ENCODE measurements around the gene TAF6L.
"Not testable (repeated sequence)": the region's sequence is repeated elsewhere in the genome, so short reads cannot be mapped to it uniquely, and the experiment has no call there.

The TAF6L gene

DNA sequence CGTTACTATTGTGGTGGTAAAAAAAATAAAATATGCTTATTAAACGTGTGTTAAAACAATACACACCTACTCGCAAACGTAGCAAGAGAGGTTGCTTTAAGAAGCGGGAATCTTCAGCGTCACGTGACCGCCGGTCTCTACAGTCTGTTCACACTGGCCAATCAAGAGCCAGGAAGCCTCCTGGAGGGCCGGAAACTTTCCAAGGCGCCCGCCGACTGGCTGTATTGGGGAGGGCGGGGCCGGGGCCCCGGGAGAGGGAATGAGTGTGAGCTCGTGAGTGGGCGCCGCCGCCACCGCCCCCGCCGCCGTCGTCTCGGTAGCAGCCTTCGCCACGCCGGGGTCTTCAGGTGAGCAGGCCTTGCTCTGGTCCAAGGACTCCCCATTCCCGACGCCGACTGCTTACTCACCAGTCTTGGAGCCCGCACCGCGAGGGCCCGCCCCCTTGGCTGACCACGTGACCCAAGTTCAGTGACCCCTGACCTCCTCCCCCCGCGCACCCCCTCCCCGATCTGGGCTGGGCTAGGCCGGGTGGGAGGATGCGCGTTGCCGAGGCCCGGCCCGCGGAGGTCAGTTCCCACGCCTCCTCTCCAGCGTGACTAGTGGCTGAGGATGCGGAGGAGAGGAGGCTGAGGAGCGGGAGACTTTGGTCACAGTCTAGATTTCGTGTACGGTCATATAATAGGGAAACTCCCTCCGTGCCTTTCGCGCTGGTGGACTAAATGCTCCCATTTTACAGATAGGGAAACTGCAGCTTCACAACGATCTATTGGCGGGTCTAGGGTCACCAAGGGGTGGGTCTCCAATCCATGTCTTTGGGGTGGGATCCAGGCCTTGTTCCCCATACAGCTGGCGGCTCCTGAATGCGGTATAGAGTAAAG is at the start of gene TAF6L:
Gene TAF6L, plus strand, starts transcription at position 253 of the 878 bp plus-strand sequence. CDS start 4,388 bp downstream, outside the sequence.
- Mint-ChIP-seq H3K27me3 (no peaks in the 10 kb centered on the region), H3K27ac (peak within 1 kb of the TSS; percentile 96), H3K4me1 (ENCODE audit: low read depth) (peaks cover 45% of the 10 kb centered on the region), H3K36me3 (ENCODE audit: low read depth) (peaks cover 61% of the 10 kb centered on the region), H3K9me3 (no peaks in the 10 kb centered on the region), H3K4me3 (peak within 1 kb of the TSS; percentile 85)
- intact Hi-C loops (cut with micrococcal nuclease) = loop anchor here (1.0 to 5.0 kb wide), 3 partner anchors 10 to 44 kb away; partner anchors contain the start of genes HNRNPUL2, POLR2G and TTC9C

- H3K4me1 Mint-ChIP-seq (ENCODE audit: low read depth) = peaks cover 39% of the 10 kb centered on the region
- H3K4me3 Mint-ChIP-seq = no peak overlapping the region
- H3K36me3 Mint-ChIP-seq (ENCODE audit: low read depth) = peaks cover 96% of the 10 kb centered on the region
- H3K9me3 Mint-ChIP-seq = no peaks in the 10 kb centered on the region
- no peaks in the 10 kb centered on the region for H3K27me3 Mint-ChIP-seq
- H3K27ac Mint-ChIP-seq = no peak overlapping the region
- intact Hi-C loops (cut with micrococcal nuclease) = no loop called here
Observed at GRCh38 chr11:62721994-62722393, 49.2 kb upstream of the TAF6L start.

DNA sequence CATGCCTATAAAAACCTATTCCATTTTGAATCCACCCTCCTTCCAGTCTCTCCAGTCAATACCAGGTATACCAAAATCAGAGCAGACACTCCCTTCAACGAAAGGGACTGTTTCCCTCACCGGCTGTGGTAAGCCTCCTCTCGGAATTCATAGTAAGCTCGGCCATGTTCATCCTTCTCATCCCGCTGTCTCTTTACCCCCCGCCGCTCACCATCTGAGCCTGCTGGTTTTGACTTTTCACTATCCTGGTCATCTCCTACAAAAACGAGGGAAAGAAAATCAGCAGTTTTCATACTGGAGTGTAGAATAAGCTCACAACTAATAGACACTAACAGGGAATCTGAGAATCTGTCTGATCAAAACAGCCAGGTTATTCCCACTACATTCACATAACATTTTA is 47.0 kb upstream of the TAF6L start:
- Mint-ChIP-seq H3K27ac (peak overlapping the region; percentile 64), H3K4me1 (ENCODE audit: low read depth) (peaks cover 33% of the 10 kb centered on the region), H3K27me3 (no peaks in the 10 kb centered on the region), H3K9me3 (no peaks in the 10 kb centered on the region), H3K36me3 (ENCODE audit: low read depth) (peaks cover 94% of the 10 kb centered on the region), H3K4me3 (peak overlapping the region; percentile 95)
- intact Hi-C loops (cut with micrococcal nuclease) = no loop called here

- intact Hi-C loops (cut with micrococcal nuclease) = loop anchor here (5.0 kb wide), 2 partner anchors 47 to 137 kb away; partner anchors contain the start of gene TAF6L
- Mint-ChIP-seq H3K4me1 (ENCODE audit: low read depth) (peaks cover 37% of the 10 kb centered on the region), H3K36me3 (ENCODE audit: low read depth) (peaks cover 89% of the 10 kb centered on the region), H3K27ac (peak overlapping the region; percentile 97), H3K9me3 (no peaks in the 10 kb centered on the region), H3K4me3 (peak overlapping the region; percentile 95), H3K27me3 (no peaks in the 10 kb centered on the region)
Observed at GRCh38 chr11:62725646-62726045, 45.5 kb upstream of the TAF6L start.

- no peaks in the 10 kb centered on the region for H3K27me3 Mint-ChIP-seq
- H3K36me3 Mint-ChIP-seq (ENCODE audit: low read depth) = peaks cover 89% of the 10 kb centered on the region
- H3K27ac Mint-ChIP-seq = peak overlapping the region; percentile 97
- H3K9me3 Mint-ChIP-seq = no peaks in the 10 kb centered on the region
- intact Hi-C loops (cut with micrococcal nuclease) = loop anchor here (5.0 kb wide), 2 partner anchors 46 to 136 kb away; partner anchors contain the start of gene TAF6L
- peak overlapping the region; percentile 95 for H3K4me3 Mint-ChIP-seq
- H3K4me1 Mint-ChIP-seq (ENCODE audit: low read depth) = peaks cover 42% of the 10 kb centered on the region
Observed at GRCh38 chr11:62726156-62726914, 44.9 kb upstream of the TAF6L start.

GRCh38 chr11:62726915-62727164 is 44.4 kb upstream of the TAF6L start:
- Mint-ChIP-seq H3K27me3 (no peaks in the 10 kb centered on the region), H3K36me3 (ENCODE audit: low read depth) (peaks cover 89% of the 10 kb centered on the region), H3K4me1 (ENCODE audit: low read depth) (peaks cover 46% of the 10 kb centered on the region), H3K9me3 (no peaks in the 10 kb centered on the region), H3K4me3 (peak overlapping the region; percentile 95), H3K27ac (peak overlapping the region; percentile 97)
- intact Hi-C loops (cut with micrococcal nuclease) = loop anchor here (1.0 to 5.0 kb wide), 3 partner anchors 18 to 135 kb away; partner anchors contain the start of gene TAF6L

DNA sequence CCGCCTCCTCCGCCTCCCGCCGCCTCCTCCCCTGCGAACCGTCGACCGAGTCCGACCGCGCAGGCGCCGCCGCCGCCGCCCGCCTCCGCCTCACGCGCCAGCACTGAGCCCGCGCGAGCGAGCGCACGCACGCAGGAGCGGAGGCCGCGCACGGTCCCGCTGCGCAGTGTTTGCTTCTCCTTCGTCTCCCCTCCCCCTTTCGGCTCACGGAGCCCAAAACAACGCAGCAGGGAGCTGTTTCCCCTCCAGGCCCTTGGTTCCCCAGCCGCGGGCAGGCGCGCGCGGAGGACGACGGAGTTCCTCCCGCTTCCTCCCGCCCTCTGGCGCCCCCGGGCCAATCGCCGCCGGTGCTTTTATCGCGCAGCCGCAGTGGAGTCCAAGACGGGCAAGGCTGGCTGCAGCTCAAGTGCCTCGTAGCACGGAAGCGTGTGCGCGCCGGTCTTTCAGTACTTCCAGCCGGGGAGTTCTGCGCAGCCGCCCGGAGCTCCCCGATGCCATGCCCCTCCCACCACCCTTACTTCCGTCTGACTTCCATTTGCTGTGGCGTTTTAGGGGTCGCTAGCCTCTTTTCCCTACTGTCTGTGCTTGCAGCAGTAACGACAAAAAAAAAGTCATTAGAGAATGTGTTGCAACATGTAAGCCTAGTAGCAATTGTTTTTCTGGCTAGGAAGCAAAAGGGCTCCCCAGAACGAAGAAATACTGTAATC is 43.9 kb upstream of the TAF6L start, which contains the start of gene HNRNPUL2:
Gene HNRNPUL2, minus strand, starts transcription at position 293 of the 707 bp plus-strand sequence. CDS start 301 bp downstream, outside the sequence.
- H3K4me3 Mint-ChIP-seq = peak within 1 kb of the TSS; percentile 95
- H3K36me3 Mint-ChIP-seq (ENCODE audit: low read depth) = peaks cover 85% of the 10 kb centered on the region
- peaks cover 46% of the 10 kb centered on the region for H3K4me1 Mint-ChIP-seq (ENCODE audit: low read depth)
- no peaks in the 10 kb centered on the region for H3K9me3 Mint-ChIP-seq
- H3K27me3 Mint-ChIP-seq = no peaks in the 10 kb centered on the region
- peak within 1 kb of the TSS; percentile 97 for H3K27ac Mint-ChIP-seq
- intact Hi-C loops (cut with micrococcal nuclease) = loop anchor here (1.0 to 5.0 kb wide), 3 partner anchors 18 to 135 kb away; partner anchors contain the start of gene TAF6L

DNA sequence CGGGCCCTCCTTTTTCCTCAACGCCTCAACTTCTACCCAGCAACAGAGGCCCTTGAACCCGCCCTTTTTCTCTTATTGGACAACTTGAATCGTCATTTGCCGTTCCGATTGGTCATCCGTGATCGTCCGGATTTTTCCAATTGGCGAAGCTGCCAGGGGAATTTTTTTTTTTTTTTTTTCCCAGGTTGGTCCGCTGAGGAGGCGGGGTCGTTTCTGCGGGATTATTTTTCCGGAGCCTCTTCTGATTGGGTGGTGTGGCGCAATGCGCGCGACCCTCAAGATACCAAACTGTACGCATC is 43.4 kb upstream of the TAF6L start:
- no peaks in the 10 kb centered on the region for H3K9me3 Mint-ChIP-seq
- peaks cover 85% of the 10 kb centered on the region for H3K36me3 Mint-ChIP-seq (ENCODE audit: low read depth)
- intact Hi-C loops (cut with micrococcal nuclease) = loop anchor here (1.0 to 5.0 kb wide), 5 partner anchors 19 to 134 kb away; partner anchors contain the start of gene TAF6L
- H3K4me3 Mint-ChIP-seq = peak overlapping the region; percentile 95
- H3K27ac Mint-ChIP-seq = peak overlapping the region; percentile 97
- peaks cover 46% of the 10 kb centered on the region for H3K4me1 Mint-ChIP-seq (ENCODE audit: low read depth)
- H3K27me3 Mint-ChIP-seq = no peaks in the 10 kb centered on the region

GRCh38 chr11:62728171-62728988 is 42.8 kb upstream of the TAF6L start, which contains the start of gene TTC9C:
TTC9C (plus strand) TSS chr11:62728486; CDS start chr11:62728849, 363 bp downstream.
- Mint-ChIP-seq H3K27ac (peak within 1 kb of the TSS; percentile 97), H3K4me3 (peak within 1 kb of the TSS; percentile 95), H3K27me3 (no peaks in the 10 kb centered on the region), H3K36me3 (ENCODE audit: low read depth) (peaks cover 85% of the 10 kb centered on the region), H3K9me3 (no peaks in the 10 kb centered on the region), H3K4me1 (ENCODE audit: low read depth) (peaks cover 44% of the 10 kb centered on the region)
- intact Hi-C loops (cut with micrococcal nuclease) = loop anchor here (1.0 to 5.0 kb wide), 4 partner anchors 25 to 134 kb away; partner anchors contain the start of gene TAF6L

GRCh38 chr11:62730076-62730475 is 41.1 kb upstream of the TAF6L start:
- Mint-ChIP-seq H3K27ac (peak overlapping the region; percentile 97), H3K36me3 (ENCODE audit: low read depth) (peaks cover 89% of the 10 kb centered on the region), H3K4me1 (ENCODE audit: low read depth) (peaks cover 30% of the 10 kb centered on the region), H3K4me3 (peak overlapping the region; percentile 95)
- H3K9me3 Mint-ChIP-seq; H3K27me3 Mint-ChIP-seq; intact Hi-C loops (cut with micrococcal nuclease): not testable (repeated sequence)

- no peak overlapping the region for H3K4me3 Mint-ChIP-seq
- H3K27me3 Mint-ChIP-seq = no peaks in the 10 kb centered on the region
- no peaks in the 10 kb centered on the region for H3K9me3 Mint-ChIP-seq
- peaks cover 19% of the 10 kb centered on the region for H3K4me1 Mint-ChIP-seq (ENCODE audit: low read depth)
- H3K27ac Mint-ChIP-seq = peak overlapping the region; percentile 37
- intact Hi-C loops (cut with micrococcal nuclease) = no loop called here
- peaks cover 91% of the 10 kb centered on the region for H3K36me3 Mint-ChIP-seq (ENCODE audit: low read depth)
Observed at GRCh38 chr11:62732830-62733229, 38.4 kb upstream of the TAF6L start.

- H3K9me3 Mint-ChIP-seq = no peaks in the 10 kb centered on the region
- H3K4me3 Mint-ChIP-seq = no peak overlapping the region
- H3K27me3 Mint-ChIP-seq = no peaks in the 10 kb centered on the region
- H3K36me3 Mint-ChIP-seq (ENCODE audit: low read depth) = peaks cover 98% of the 10 kb centered on the region
- H3K4me1 Mint-ChIP-seq (ENCODE audit: low read depth) = no peaks in the 10 kb centered on the region
- intact Hi-C loops (cut with micrococcal nuclease) = no loop called here
- H3K27ac Mint-ChIP-seq = no peak overlapping the region
Observed at GRCh38 chr11:62737196-62737595, 34.0 kb upstream of the TAF6L start.
